T47D (cell line): ENCODE data around the gene AGRN.
"Not testable (repeated sequence)": the region's sequence is repeated elsewhere in the genome, so short reads cannot be mapped to it uniquely, and the experiment has no call there.

ENCODE experiments used
- DNase-seq, 2 experiments: peaks; one replicate each; pipeline versions ENCODE4 v3.0.0 to v3.0.0-alpha.2; 2011 to 2012; ENCODE audit warnings: low read depth in 1 of 2, low spot score in 1 of 2
- JUND ChIP-seq: IDR thresholded peaks from 2 replicates; pipeline ENCODE4 v1.6.1; 2012; ENCODE audit warnings: low read depth
- in situ Hi-C: cut with HindIII; loops from 2 replicates; pipeline ENCODE4 v1.10.0; 2016; ENCODE audit warnings: low sequenced_read_pairs, low pct_unique_long_range_greater_than_20kb

Gene AGRN

DNA sequence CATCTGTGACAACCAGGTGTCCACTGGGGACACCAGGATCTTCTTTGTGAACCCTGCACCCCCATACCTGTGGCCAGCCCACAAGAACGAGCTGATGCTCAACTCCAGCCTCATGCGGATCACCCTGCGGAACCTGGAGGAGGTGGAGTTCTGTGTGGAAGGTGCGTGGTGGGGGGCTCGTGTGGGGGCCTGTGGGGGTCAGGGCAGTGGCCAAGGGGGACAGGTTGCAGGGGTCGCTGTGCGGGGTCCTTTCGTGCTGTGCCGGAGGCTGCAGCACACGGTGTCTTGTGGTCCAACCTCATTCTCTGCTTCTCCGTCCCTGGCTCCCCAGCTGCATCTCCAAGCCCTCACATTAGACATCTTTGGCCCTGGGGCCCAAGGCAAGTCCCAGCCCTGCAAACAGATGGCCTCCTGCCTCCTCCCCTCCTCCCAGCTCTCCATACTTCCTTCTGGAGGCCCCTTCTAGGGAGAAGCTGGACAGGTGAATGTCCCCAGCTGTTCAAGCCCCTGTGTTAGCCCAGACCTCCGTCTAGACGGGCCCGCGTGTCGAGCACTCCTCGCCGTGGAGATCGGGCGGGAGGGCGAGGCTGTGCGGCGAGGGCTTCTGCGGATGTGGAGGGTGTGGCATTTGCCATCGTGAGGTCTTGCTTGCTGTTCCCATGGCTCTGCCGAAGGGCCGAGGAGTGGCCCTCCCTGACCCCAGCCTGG, 2.5 kb downstream of the AGRN start:
- no peak for TF ChIP-seq JUND
- DNase-seq: no peak
- in situ Hi-C loops: no loop called here

DNA sequence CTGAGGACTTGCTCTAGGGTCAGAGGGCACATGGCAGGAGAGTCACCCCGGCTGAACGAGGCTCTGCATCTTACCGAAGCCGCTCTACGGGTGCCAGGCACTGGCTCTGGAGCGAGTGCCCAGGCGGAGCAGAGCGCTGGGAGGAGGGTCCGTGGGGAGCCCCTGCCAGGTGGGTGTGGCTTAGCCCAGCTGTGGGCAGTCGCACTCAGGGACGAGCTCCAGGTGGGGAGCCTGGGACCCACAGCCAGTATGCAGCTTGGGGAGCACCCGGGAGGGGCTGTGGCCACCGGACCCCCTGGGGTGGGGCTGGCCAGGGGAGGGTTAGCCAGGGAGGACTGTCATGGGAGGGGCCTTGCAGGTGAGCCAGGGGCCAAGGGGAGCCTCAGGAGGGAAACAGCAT, 3.8 kb downstream of the AGRN start:
- TF ChIP-seq JUND: no peak
- in situ Hi-C loops: no loop called here
- DNase-seq: no peak

DNA sequence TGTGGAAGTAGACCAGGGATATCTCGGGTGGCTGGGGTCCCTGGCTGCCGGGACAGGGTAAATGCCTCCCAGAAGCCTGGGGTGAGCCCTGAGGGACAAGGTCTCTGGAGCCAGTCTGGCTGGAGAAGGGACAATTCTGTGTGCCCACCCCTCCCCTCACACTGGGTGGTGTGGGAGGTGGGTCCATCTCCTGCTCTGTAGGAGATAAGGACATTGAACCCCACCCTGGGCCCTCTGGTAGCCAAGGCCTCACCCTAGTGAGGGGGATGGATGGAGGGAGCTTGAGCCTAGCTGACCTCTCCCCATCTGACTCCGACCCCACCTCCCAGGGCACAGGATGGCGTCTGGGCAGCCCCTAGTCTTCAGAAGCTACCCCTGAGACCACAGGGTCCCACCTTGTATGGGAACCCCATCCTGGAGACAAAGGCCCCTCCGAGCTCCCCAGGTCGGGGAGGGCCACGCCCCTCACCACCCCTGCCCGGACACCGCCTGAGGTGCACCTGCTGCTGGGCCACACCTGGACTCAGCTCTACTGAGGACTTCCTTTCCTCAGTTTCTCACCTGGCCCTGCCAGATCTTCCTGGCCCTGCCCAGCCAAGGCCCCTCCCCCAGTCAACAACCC, 4.3 kb downstream of the AGRN start:
- TF ChIP-seq JUND: no peak
- in situ Hi-C loops: no loop called here

DNA sequence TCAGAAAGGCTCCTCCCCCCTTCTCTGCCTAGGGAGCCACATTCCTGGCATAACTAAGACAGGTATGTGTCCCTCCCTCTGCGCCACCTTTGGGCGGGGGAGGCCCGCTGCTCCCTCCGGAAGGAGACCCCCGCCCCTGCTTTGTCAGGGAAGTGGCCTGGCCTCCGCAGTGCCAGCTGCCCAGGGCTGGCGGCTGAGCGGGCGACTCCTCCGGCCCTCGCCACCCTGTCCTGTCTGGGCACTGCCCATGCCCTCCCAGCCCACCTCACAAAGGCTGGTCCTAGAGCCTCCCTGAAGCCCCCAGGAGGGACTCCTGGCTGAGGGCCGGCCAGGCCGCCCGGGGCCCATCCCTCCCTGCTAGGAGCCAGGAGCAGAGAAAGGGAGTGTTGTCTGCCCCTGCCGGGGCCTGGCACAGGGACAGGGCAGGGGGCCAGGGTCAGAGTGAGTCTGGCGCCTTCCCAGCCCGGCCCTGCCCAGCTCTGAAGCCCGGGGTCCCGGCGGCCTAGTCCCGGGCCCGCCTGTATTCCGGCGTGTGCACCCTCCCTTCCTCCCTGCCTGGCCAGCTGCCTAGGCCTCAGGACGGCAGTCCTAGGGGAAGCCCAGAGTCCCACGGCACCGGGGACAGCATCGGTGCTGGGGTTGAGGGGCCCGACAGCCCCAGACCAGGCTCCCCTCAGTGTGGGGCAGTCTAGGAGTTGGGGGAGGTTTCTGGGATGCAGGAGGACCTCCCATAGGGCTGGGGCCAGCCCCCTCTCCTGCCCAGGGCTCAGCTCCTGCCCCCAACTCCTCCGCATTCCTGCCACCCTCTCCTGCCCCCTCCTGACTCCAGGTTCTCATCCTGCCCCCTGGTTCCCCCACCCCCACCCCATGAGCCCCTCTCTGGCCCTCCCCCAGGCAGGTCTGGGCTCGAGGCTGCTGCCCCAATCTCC, 5.1 kb downstream of the AGRN start:
- DNase-seq: peak; percentile 43 to 91
- in situ Hi-C loops: no loop called here
- TF ChIP-seq JUND: no peak

More for the DNA sequence above, 4.3 kb downstream of the AGRN start:
- no peak for DNase-seq

DNA sequence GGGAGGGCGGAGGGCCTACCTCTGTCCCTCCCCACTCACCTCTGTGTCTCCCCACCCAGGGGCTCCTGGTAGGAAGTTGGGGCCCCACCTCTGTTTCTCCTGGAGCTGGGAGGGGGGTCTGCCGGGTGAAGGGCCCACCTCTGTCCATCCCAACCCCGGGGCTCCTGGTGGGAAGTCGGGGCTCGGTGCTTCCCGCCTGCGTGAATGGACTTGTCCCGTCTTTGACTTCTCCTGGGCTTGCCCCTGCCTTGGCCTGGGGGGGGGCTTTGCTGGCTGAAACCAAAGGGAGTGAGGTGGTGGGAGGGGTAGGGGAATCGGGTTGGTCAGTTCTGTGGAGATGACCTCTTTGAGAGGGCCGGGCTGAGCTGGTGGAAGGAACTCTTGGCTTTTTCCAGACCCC, 5.8 kb downstream of the AGRN start:
- no peak for TF ChIP-seq JUND
- in situ Hi-C loops: no loop called here
- no peak for DNase-seq

DNA sequence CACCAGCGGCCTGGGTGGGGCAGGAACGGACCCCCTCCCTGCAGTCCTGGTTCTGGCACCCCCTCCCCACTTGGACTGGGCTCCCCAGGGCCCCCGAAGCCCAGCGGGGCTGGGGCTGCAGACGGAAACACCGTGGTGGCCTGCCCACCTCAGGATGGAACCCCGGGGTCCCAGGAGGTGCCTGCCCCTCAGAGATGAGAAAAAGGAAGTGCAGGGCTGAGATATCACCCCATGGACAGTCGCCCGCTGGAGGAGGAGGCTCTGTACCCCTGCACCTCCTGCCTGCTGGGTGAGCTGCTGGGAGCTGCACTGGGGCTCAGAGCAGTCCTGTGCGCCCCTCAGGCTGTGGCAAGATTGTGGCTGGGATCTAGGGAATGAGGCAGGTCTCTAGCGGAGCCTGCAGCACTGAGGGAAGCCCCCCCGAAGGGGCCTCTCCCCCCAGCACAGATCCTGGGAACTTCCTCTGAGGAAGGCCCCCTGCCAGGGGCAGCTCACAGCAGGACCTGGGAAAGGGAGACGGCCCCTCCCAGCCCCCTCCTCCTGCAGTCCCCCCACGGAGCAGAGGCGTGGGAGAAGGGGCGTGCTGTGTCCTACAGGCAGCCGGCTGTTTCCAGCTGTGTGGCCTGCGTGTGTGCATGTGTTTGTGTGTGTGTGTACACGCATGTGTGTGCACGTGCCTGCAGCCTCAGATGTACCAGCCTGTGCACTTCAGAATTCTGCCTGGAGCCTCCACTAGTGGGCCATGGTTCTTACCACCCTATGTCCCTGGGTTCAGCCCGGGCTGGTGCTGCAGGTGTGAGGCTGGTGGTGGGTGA, 6.9 kb downstream of the AGRN start:
- no peak for DNase-seq
- in situ Hi-C loops: no loop called here
- TF ChIP-seq JUND: no peak

DNA sequence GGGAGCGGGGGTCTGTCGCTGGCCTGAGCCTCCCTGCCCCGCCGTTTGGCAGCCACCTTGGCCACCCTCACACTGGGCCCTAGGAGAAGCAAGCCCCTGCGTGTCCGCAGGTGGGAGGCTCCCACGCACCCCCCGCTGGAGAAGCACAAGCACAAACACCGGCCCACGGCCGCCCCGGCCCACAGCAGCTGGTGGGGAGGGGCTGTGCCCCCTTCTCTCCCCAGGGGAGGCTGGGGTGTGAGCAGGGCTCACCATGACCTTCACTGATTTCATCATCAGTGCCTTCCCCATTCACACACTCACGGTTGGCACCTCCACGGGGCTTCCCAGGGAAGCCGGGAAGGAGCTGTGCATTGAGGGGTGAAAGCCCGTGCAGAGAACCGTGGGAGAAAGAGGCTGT, 7.9 kb downstream of the AGRN start:
- no peak for TF ChIP-seq JUND
- no peak for DNase-seq
- in situ Hi-C loops: no loop called here

DNA sequence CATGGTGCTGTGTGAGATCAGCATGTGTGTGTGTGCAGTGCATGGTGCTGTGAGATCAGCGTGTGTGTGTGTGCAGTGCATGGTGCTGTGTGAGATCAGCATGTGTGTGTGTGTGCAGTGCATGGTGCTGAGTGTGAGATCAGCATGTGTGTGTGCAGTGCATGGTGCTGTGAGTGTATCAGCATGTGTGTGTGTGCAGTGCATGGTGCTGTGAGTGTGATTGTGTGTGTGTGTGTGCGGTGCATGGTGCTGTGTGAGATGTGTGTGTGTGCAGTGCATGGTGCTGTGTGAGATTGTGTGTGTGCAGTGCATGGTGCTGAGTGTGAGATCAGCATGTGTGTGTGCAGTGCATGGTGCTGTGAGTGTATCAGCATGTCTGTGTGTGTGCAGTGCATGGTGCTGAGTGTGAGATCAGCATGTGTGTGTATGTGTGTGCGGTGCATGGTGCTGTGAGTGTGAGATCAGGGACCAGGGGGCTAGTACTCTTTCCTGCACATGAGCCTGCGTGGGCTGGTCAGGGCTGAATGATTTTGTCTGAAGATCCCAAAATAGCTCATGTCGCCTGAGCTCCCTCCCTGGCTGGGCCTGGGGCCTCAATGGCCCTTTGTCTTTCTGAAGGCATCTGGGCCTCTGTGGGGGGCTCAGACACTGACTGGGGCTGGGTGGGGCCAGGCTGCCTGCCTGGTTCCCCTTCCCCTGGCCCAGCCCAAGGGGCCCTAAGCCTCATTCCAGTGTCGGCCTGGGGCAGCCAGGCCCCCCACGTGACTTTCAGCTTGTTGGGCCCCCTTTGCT, 11.1 kb downstream of the AGRN start:
- in situ Hi-C loops, DNase-seq: not testable (repeated sequence)

DNA sequence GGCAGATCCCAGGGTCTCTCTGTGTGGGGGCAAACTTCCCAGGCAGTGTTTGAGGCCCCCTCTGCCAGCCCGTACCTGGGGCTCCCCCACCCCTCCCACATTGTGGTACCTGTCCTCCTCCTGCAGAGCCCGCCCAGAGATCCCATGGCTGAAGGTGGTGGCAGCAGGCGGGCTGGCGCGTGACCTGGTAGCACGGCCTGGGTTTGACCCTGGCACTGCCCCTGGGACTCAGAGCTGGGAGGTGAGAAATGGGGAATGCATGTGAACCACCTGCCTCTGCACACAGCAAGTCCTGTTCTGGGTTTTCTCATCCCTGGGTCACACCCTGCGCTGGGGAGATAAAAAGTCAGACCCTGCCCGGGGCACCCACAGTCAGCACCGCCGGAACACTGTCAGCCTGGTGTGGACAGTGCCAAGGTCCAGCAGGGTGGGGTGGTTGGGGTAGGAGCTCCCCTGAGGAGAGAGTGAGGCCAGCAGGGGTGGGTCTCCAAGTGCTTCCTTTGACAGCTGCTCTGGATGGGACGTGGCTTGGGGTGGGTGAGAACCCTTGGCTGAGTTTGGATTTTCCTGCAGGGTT, 11.8 kb downstream of the AGRN start:
- no peak for DNase-seq
- in situ Hi-C loops: no loop called here
- no peak for TF ChIP-seq JUND

DNA sequence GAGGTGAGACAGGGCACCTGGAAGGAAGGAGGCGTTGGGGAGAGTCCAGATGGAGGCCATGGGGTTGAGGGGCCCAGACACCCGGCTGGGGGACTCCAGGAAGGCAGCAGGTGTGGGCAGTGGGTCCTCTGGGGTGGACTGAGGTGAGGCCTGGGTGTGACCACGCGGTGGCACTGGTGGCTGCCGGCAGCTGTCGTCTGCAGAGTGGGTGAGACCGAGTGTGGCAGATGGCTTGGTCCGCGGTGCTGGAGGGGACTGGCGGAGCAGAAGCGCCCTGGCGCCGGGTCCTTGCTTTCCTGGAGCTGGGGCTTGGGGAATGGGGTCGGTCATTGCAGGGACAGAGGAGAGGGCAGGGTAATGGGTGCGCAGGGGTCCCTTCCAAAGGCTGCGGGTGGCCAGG, 12.5 kb downstream of the AGRN start:
- no peak for TF ChIP-seq JUND
- in situ Hi-C loops: no loop called here
- DNase-seq: no peak

DNA sequence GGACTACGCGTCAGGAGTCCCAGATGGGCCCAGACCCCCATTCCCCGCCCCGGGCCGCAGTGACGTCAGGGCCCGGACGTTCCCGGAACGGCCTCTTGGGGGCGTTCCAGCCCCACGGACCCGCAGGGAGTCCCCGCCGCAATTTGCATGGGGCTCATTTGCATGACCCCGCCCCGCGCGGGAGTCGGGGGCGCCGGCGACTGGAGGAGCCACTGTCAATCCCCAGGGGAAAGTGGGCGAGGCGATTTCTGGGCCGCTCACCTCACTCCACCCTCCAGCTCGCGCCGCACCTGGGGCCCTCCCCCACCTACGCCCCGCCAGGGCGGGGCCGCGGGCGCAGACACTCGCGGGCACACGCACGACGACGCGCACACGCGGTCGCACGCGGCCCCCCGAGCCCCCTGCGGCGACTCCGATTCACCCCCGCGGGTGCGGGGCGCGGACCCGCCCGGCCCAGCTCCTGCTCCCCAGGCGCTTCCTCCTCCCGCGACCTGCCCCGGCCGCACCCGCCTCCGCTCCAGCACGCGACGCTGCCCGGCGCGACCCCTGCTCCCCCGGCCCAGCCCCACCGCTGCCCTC, 13.2 kb downstream of the AGRN start:
- in situ Hi-C loops: no loop called here
- TF ChIP-seq JUND: no peak
- no peak for DNase-seq
